Fibroblast of peridontal ligament (primary cell): ENCODE data around the gene SFT2D3.
A peak's percentile ranks its signal among the peaks of the same experiment; 100 is the strongest.

Experiments
- DNase-seq: peaks from one replicate; pipeline ENCODE4 v3.0.0-alpha.2; 2010; ENCODE audit errors: extremely low read depth

The SFT2D3 gene

DNA sequence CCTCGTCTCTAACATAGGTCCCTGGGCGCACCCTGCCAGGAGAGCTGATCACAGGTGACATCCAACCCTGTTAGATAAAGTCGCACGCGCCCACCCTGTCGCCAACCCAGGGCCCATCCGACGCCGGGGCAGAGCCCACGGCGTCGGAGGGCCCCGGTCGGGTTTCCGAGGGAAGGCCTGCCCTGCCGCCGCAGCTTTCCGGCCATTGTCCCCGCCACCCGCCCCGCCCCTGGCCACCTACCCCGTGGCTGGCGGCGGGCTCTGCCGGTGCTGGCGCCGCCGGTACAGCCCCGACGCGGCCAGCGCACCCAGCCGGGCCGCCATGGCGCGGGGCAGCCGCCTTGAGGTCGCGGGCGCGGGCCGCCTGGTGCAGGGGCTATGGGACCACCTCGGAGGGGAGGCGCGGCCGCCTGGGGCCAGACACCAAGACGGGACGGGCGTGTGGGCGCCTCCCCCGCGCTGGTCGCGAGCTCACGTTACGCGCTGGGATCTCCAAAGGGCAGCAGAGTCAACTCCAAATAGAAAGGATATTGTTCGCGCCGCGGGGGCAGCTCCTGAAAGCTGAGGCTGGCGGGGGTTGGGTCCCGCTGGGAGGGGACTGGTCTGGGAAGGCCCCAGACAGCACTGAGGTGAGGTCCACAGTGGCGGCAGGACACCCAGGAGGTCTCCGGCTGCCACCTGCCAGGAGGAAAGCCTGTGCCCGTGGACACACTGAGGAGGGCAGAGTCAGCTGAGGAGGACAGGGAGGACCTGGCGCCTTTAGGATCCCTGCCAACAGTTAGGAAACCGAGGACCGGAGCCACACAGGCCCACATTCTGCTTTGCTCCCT, 37.0 kb upstream of the SFT2D3 start:
- DNase-seq = no peak

DNA sequence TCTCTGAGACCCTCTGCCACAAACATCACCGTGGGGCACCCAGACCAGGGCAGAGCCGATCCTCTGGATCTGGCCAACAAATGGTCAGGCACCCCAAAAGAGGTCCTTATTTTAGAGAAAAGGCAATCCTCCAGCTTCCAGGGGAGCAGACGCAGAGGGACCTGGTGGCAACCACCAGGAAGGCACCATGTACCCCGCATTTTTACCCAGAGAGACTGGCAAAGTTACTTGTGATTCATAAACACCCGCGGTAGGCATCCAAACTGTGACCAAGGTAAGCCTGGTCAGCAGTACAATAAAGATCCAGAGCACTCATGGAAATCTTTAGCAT, 36.4 kb upstream of the SFT2D3 start:
- no peak for DNase-seq

DNA sequence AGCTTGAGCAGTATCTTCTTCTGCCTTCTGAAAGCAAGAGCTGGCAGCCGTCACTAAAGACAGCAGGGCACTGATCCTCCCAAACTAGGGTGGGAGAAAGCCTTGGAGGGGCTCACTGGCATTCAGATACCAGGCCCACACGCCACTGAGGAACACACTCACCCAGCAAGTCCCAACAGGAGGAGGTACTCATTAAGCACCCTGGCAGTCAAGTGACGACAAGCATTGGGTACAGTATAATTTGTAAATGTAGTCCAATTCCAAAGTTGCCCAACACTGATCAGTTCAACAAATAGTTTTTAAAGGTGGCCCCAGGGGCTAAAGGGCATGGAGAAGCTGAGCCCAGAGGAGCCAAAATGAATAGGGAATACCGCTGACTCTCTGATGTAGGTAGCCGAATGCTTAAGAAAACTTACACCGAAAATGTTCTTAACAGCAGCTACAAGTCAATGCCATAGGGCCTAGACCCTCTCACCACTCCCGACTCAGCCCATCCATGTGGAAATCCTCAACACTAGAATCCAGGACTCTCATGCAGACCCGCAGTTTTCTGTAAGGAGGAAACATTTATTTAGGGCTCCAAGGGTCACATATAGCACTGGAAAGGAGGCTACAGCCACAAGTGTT, 35.9 kb upstream of the SFT2D3 start:
- no peak for DNase-seq

DNA sequence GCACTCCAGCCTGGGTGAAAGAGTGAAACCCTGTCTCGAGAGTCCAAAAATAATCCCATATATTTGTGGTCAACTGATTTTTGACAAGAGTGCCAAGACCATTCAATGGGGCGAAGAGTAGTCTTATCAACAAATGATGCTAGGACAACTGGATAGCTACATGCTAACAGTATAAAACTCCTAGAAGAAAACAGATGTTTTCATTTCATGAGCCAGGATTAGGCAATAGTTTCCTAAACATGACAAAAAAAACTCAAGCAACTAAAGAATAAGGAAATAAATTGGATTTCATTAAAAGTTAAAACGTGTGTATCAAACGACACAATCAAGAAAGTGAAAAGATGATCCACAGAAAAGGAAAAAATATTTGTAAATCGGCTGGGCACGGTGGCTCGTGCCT, 32.2 kb upstream of the SFT2D3 start:
- DNase-seq = peak; percentile 17

DNA sequence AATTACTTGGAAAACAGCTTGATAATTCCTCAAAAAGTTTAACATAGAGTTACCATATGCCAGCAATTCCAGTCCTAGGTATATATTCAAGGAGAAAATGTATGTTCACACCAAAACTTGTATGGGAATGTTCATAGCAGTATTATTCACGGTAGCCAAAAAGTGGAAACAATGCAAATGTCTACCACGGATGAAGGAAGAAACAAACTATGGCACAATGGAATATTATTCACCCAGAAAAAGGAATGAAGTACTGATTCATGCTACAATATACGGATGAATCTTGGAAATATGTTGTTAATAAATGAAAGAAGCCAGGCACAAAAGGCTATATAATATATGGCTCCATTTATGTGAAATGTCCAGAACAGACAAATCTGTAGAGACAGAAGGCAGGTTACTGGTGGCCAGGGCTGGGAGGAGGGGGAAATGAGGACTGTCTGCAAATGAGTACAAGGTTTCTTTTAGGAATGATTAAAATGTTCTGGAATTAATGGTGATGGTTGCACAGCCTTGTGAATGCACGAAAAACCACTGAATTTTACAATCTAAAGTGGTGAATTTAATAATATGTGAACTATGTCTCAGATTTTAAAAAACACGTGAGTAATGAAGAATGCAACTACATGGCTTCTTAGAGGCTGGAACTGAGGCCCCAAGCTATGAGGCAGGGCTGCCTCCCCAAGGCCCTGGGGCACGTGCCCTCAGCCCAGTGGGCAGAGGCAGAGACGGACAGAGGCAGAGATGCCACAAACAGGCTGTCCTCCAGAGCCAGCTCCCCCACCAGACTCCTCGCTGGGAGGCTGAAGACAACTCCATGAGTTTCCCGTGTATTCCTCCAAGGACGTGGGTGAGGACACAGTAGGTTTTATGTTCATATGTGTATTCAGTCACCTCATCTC, 31.0 kb upstream of the SFT2D3 start:
- no peak for DNase-seq

DNA sequence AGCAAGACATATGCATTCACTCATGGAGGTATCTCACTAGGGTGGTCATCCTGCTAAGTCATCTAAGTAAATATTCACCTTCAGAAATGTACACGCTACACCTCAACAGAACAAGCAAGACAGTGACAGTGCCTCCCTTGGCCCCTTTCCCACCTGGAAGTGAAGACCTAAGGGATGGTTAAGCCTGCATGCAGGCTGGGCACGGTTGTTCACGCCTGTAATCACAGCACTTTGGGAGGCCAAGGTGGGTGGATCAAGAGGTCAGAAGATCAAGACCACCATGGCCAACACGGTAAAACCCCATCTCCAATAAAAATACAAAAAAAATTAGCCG, 30.4 kb upstream of the SFT2D3 start:
- no peak for DNase-seq

DNA sequence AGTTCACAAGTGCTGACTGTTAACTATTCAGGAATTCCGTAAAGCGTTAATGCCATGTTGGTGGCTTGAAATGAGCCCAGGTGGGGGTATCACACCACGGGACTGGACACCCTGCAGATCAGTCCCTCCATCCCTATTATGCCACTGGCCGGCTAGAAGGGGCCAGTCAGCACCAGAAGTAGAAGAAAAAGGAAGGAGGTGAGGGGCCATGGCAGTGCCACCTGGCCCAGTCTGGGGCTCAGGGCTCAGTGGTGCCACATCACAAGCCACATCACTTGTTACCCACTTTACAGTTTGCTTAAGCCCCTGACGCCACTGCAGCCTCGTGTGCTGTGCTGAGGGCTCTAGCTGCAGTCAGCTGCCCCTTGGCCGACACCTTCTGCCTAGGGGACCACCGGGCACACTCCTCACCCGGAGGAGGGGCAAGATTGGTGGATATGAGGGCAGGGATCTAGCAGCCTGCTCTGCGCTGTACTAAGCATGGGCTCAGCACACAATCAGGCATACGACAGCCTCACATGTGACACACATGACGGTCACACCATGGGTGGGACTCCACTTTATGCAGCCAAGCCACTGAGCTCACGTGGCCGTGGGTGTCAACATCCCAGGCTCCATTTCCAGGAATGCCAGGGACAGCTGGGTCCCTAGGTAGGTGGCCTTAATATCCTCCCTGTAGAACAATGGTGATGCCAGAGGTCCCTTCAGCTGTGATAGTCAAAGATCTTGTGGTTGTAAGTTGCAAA, 29.6 kb upstream of the SFT2D3 start:
- no peak for DNase-seq

DNA sequence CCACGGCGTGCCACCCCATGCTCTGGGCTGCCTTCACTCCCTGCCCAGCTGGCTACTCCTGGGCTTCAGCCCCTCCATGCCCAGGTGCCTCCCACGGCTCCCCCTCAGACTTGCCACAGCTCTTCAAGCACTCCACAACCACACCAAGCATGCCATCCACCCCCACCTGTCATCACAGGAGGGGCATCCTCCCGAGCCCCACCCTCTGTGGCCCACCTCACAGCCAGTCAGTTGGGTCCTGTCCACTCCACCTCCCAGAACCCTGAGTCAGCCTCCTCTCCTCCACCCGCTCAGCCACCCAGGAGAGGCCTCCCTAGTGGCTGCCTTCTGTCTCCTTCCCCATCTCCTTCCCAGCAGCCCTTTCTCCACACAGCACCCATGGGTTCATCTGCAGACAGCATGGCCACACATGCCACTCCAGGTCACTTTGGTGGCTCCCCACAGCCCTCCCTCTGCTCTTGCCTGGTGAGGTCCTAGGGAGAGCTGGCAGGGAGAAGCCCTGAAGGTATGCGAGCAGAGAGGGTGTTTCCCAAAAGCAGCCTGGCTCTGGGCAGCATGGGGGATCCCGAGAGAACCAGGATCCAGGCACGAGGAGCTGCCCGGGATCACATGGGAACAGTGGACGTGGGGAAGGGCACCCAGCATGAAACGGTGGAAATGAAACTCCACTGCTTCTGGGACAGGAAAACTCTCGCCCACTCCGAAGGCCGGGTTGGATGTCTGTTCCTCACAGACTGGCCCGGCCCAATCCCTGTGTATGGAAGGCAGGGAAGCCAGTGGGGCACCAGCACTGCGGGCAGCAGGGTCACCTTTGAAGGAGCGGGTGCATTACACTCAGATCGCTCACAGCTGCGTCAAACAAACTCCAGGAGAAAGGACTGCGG, 28.7 kb upstream of the SFT2D3 start:
- no peak for DNase-seq

DNA sequence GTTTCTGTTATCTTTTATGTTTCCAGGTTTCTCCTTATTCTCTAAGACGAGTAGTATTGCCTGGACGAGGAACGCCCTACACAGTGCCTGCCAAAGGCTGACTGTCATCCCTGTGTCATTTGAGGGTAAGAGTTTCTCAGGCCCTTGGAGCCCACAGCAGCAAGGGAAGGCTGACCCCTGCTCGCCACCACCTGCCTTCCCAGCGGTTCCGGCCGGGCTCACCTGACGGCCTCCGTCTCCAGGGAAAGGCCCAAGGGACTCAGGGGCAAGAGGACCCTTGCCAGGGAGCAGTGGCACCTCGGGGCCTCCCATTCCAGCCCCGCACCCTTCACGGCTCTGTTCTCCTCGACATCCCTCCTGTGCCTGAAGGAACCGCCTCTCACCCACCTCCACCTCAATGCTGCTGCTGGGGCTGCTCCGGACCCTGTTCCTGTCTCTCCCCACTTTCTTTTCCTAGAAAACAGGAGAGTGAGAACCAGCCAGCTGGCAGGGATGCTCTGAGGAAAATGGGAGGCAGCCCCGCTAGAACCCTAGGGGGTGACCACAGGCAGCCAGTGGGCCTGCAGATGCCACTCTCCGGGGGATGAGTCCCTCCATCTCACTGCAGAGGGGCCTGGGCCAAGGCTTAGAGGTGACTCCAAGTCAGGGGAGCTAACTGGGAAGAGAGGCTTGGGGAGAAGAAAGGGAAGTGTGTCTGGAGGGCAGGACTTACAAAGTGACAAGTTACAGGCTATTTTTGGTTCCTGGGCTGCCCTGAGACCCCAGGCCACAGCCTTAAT, 27.8 kb upstream of the SFT2D3 start:
- DNase-seq = no peak

DNA sequence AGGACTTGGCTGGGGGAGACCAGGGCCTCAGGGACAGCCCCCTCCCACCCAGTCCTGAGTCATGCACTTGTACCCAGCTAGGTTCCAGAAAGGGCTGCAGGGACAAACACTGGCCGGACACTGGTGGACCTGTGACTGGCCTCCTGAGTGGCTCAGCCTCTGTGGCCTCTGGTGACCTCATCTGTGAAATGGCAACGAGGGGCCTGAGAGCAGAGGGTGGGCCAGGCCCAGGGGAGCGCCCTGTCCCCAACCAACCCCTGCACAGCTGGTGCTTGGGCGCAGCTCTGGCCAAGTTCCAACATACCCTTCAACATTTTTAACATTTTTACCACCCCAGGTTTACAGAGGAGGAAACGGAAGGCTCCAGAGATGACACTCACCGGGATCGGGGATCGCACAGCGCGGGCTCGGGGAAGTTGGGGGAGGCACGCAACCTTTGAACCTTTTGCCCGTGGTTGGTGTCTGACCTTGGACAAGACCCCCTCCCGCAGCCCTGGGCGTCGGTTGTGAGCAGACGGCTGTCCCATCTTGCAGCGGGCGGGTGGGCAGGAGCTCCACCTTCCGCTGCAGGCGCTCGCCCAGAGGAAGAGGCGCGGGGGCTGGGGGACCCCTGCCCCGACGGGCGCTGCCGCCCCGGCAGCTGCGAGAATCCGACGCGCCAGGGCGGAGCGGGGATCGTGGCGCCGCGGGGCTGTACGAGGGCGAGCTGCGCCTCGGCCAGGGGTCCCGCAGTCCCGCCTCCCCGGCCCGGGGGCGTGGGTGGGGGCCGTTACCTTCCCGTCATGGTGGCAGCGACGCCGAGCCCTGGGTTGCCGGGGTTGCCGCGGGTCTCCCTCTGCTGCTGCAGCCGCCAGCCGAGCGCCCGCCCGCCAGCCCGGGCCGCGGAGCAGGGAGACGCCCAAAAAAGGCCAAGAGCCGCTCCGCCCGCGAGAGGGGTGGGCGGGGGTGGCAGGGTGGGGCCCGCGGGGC, 26.8 kb upstream of the SFT2D3 start:
- DNase-seq = no peak

DNA sequence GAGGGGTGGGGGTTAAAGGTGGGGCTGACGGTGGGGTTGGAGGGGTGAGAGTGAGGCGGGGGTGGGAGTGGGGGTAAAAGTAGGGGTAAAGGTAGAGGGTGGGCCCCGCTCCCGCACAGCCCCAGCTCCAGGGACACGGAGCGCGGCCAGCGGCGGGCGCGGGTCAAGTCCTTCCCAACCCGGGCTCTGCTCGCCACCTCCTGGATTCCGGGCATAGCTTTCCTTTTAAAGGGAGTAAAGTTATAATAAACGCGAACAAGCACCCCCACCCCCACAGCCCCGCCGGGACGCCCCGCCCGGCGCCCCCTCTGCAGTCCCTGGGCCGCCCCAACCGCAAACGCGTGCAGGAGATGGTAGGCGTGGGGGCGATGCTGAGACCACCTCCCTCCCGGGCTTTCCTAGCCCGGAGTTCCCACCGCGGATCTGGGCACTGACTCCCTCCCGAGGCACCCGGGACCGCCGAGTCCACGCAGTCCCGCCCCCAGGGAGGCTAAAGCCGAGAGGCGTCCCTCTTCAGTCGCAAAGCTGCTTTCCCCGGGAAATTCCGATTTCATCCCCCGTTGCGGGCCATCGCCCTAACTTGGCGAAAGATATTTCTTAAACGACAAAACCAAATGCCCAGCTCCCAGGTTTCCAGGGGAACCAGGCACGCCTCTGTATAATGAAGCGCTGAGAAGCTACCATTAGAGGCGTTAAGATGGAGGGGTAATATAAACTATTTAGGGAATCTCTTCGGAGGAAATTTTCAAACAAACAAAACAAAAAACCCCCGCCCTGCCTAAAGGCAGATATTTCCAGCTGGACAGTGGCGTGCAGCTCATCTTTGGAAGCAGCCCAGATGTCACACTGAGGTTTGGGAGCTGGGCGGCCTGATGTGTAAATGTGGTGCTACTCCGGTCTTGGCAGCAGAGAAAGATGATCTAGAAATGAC, 25.7 kb upstream of the SFT2D3 start, which contains the start of gene LIMS2:
Gene LIMS2, minus strand, starts transcription at position 200 of the 931 bp plus-strand sequence. CDS start 506 bp downstream, outside the sequence.
- DNase-seq = peak; percentile 9

DNA sequence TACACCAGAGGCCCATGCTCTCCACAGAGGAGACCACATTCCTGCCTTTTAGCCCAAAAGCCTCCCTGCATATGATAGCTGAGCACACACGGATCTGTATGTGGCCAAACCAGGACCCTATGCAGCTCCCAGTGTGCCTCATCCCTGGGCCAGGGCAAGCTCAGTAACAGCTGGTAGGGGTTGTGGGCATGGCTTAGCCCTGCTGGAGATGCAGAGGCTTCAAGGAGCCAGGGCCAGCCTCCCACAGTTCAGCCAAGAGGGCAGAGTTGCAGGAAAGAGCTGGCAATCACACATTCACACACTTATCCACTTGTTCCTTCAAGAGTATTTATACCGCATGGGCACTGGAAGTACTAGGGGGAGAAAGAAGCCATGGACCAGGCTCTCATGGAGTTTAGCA, 24.4 kb upstream of the SFT2D3 start:
- DNase-seq = no peak

DNA sequence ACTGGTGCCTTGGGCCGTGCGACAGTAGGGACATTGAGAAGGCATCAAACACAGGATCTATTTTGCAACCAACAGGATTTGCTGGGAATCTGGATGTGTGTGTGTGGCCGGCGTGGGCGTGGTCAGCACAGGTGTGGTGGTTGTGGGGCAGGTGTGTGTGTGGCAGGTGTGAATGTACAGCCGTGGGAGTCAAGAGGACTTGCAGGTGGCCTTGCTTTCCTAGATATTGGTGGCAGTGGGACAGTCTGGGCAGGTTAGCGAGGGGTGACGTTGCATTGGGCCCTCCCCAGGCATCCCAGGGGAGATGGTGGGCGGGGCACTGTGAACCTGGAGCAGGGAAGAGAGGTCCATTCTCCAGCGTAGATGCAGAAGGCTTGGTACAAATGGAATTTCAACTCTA, 22.8 kb upstream of the SFT2D3 start:
- DNase-seq = no peak

DNA sequence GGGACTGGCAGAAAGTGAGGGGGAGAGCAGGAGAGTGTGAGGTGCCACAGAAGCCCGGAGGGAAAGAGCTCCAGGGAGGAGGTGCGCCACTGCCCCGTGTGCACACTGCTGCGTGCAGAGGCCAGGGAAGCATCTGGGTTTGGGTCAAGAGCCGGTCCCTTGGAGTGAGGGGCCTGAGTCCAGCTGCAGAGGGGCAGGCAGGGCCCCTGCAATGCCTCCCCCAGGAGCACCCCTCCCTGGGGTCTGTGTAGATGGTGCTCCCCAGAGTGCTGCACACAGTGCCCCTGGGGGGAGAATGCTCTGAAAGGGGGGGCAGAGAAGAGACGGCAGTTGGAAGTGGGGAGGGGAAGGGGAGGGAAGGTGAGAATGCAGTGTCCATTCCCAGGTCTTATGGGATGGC, 22.3 kb upstream of the SFT2D3 start:
- DNase-seq = no peak

DNA sequence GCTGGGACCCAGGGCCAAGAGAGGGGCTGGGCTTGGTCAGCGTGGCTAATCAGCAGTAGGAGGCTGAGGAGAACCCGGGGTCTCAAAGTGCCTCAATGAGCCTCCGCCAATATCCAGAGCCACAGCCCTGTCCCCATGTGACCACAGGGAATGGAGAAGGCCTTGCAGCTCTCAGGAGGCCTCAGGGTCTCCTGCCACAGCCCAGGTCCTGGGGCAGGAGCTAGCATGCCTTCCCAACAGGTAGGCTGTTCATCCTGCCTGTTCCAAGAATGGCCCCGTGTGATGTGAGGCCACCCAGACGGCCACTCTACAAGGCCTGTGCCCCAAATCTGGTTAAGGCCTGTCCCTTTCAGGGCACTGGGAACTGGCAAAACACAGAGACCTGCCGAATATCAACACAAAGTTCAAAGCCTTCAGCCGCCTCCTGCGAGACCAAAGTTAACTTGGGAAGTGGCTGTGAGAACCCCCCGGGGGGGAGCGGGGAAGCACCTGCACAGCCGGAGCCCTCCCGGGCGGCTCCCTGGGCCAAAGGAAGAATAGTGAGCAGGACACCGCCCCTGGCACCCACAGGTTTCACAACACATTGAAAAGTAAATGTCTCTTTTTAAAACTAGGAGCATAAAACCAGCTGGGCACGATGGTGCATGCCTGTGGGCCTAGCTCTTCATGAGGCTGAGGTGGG, 21.5 kb upstream of the SFT2D3 start:
- DNase-seq = no peak

DNA sequence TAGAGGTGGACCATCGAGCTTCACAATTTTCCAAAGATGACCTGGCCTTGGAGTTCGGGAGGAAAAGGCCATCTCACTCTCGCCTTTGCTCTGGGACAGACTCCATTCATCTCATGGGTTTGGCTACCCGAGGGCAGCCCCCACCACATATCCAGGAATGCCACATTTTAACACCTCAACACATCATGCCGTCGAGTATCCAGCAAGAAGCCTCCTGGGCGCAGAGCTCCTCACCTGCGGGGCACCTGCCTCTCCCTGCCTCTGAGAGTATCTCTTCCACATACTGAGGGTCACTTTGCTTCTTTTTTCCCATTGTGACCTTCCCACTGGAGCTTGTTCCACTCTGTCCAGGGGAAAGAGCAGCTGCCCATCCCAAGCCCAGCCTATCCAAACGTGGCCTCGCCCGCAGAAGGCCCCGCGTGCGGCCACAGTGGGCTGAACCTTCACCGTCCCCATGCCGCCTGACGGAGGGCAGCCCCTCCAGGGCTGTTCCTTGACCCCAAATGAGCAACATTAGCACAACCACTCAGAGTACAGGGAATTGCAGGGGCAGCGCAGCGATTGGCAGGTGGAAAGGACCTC, 20.5 kb upstream of the SFT2D3 start:
- DNase-seq = no peak

DNA sequence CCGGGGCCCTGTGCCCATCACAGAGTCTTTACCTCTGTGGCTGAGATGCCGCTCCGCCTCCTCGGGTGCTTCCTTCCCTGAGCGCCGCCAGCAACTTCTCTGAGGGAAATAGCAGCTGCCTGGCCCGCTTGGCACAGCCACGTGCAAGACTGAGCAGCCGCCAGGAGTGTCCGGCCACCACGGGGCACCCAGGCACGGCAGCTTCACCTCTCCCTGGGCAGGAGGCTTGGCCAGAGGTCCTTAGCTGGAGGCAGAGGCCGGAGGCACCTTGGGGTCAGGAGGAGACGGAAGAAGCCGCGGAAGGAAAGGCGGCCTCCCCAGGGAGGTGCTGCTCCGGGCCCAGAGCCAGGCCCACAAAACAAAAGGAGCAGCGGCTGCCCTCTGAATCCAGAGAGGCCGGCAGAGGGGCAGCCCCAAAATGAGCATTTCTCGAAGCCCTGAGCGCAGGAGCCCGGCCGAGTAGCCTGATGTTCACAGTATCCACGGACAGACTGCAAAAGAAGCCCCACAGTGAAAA, 20.0 kb upstream of the SFT2D3 start:
- DNase-seq = peak; percentile 5
